GM10847 (cell line): ENCODE measurements around the gene JOSD2.

ENCODE experiments used
- POLR2A ChIP-seq: IDR thresholded peaks from 2 replicates; pipeline ENCODE4 v1.6.1; 2011; ENCODE audit not compliant: insufficient read length; ENCODE audit errors: extremely low read depth

The JOSD2 gene

GRCh38 chr19:50510121-50510670 lies 795 bp downstream of the JOSD2 start:
- TF ChIP-seq POLR2A: no peak

- TF ChIP-seq POLR2A: no peak
These were observed 1.6 kb downstream of the JOSD2 start for GRCh38 chr19:50509366-50509765.

- TF ChIP-seq POLR2A: no peak
These were observed 2.2 kb downstream of the JOSD2 start for GRCh38 chr19:50508843-50509190.

- TF ChIP-seq POLR2A: no peak
These were observed 3.6 kb downstream of the JOSD2 start for GRCh38 chr19:50507376-50507775.

GRCh38 chr19:50506700-50507099 lies 4.3 kb downstream of the JOSD2 start:
- no peak for TF ChIP-seq POLR2A

GRCh38 chr19:50505856-50506611 lies 5.0 kb downstream of the JOSD2 start:
- no peak for TF ChIP-seq POLR2A

- no peak for TF ChIP-seq POLR2A
These were observed 9.2 kb downstream of the JOSD2 start for GRCh38 chr19:50501568-50502475.

- no peak for TF ChIP-seq POLR2A
These were observed 9.8 kb downstream of the JOSD2 start for GRCh38 chr19:50501186-50501567.

- no peak for TF ChIP-seq POLR2A
These were observed 10.2 kb downstream of the JOSD2 start for GRCh38 chr19:50500753-50501151.

GRCh38 chr19:50500060-50500752 lies 10.8 kb downstream of the JOSD2 start:
- no peak for TF ChIP-seq POLR2A

- no peak for TF ChIP-seq POLR2A
These were observed 12.6 kb downstream of the JOSD2 start for GRCh38 chr19:50498219-50499056.

- TF ChIP-seq POLR2A: no peak
These were observed 14.0 kb downstream of the JOSD2 start for GRCh38 chr19:50497022-50497405.

- TF ChIP-seq POLR2A: no peak
These were observed 14.6 kb downstream of the JOSD2 start for GRCh38 chr19:50496189-50497021.
